ENCODE results near the gene CAMK2D.

- TF ChIP-seq POLR2AphosphoS5 (IDR thresholded peaks at IDR 0.05; ENCODE audit: borderline replicate concordance, low read depth, low read length) = no peak
- no peak for TF ChIP-seq EZH2 (IDR thresholded peaks at IDR 0.05)
Observed at GRCh38 chr4:113502906-113503305, 258.6 kb downstream of the CAMK2D start.
